ENCODE measurements around the gene IQSEC1. TPM values are rescaled to one million over a fixed set of nuclear protein-coding genes. Genes with fewer than 3 reads are reported as not detected.

IQSEC1 gene
- total RNA-seq, 2 experiments from 2014 or later, result 59.5 to 64.6 TPM

DNA sequence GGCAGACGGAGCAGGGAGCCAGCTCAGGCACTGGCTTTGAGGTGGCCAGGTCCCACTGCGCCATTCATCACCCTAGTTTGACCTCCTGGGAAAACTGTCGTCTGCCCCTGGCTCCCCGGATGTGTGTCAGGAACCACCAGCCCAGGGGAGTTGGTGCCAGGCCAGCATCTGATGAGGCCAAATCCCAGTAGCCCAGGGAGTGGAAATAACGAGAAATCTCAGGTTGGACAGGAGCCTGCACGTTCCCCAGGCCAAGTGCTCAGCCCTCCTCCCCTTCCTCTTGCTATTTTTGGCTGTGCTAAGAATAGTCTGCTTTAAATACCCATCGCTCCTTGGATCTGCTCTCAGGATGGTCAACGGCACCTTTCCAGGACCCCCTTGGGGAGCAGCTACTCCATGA is 138.8 kb downstream of the IQSEC1 start:
- Mint-ChIP-seq H3K9me3 (no peaks in the 10 kb centered on the region), H3K27me3 (no peaks in the 10 kb centered on the region), H3K4me3 (no peak overlapping the region), H3K4me1 (peaks cover 11% of the 10 kb centered on the region), H3K27ac (no peak overlapping the region), H3K36me3 (peaks cover 3% of the 10 kb centered on the region)
- DNase-seq (no peak), ATAC-seq (ENCODE audit: low read depth) (no peak)
- POLR2A ChIA-PET, result no interaction called here

- ATAC-seq (ENCODE audit: low read depth), result no peak
- H3K9me3 Mint-ChIP-seq, result no peaks in the 10 kb centered on the region
- peaks cover 3% of the 10 kb centered on the region for H3K36me3 Mint-ChIP-seq
- no peak overlapping the region for H3K4me3 Mint-ChIP-seq
- H3K27ac Mint-ChIP-seq, result no peak overlapping the region
- no peaks in the 10 kb centered on the region for H3K27me3 Mint-ChIP-seq
- no peak for DNase-seq
- POLR2A ChIA-PET, result no interaction called here
- H3K4me1 Mint-ChIP-seq, result peaks cover 11% of the 10 kb centered on the region
These were observed 139.3 kb downstream of the IQSEC1 start for GRCh38 chr3:12933901-12934300.

DNA sequence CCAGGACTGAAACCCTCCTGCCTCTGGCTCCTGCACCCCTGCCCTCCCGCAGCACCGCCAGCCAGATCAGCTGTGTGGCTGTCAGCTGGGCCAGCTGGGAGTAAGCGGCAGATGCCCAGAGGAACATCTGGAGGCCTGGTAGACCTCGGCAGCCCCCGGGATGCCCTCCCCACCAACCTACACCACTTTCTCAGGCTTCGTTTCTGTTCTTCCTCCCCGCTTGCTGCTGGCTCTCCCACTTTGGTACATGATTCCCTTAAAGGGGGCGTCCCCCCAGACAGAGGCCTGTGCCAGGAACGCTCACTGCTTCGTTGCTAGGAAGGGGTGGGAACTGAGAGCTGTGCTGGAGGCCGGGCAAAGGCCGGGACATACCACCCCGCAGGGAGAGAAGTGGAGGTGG is 140.5 kb downstream of the IQSEC1 start:
- H3K36me3 Mint-ChIP-seq, result peaks cover 3% of the 10 kb centered on the region
- no peak overlapping the region for H3K27ac Mint-ChIP-seq
- POLR2A ChIA-PET, result no interaction called here
- no peak for ATAC-seq (ENCODE audit: low read depth)
- H3K9me3 Mint-ChIP-seq, result no peaks in the 10 kb centered on the region
- DNase-seq, result no peak
- H3K4me3 Mint-ChIP-seq, result no peak overlapping the region
- H3K4me1 Mint-ChIP-seq, result peaks cover 11% of the 10 kb centered on the region
- no peaks in the 10 kb centered on the region for H3K27me3 Mint-ChIP-seq

DNA sequence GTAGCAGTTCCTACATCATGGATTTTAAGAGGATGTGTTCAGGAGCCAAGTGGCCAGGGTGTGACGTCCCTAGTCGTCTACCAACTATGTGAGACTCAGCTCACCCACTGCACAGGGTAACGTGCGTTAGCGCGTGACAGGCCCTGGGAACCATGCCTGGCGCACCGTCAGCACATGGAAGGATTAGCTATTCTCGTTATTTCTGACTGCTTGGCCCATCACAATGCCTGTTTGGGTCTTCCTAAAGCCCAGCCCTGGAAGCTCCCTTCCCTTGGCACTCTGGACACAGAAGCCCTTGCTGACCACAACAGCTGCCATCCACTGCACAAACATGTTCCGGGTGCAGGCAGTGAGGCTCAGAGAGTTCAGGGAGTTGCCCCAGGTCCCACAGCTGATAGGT is 140.9 kb downstream of the IQSEC1 start:
- Mint-ChIP-seq H3K27me3 (no peaks in the 10 kb centered on the region), H3K4me3 (no peak overlapping the region), H3K9me3 (no peaks in the 10 kb centered on the region), H3K4me1 (peaks cover 11% of the 10 kb centered on the region), H3K27ac (no peak overlapping the region), H3K36me3 (peaks cover 3% of the 10 kb centered on the region)
- POLR2A ChIA-PET, result no interaction called here
- DNase-seq (no peak), ATAC-seq (ENCODE audit: low read depth) (no peak)

DNA sequence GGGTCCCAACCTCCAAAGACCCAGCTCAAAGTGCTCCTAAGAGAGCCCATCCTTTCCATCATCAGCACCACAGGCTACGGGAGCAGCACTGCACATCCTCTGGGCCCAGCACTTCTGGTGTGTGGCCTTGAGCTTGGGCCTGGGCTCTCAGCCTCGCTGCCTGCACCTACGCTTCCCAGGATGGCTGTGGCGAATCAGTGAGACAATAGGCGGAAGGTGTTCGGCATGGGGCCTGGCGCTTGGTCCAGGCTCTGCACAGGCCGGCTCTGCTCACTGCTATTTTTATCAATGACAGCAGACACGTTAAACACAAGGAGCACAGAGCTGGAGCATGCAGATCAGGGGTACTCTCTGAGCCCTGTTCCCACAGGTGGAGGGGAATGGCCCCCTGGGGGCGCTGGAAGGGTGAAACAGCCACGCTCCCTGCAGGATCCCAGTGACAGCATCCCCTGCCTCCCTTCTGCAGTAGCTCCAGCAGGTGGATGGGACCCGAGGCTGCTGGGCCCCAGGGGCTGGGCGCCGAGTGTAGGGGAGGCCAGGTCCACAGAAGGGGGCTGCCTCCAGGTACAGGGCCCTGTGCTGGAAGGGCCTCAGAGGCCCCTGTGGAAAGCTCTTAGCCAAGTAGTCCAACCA is 141.8 kb downstream of the IQSEC1 start:
- POLR2A ChIA-PET, result no interaction called here
- peaks cover 11% of the 10 kb centered on the region for H3K4me1 Mint-ChIP-seq
- no peak overlapping the region for H3K4me3 Mint-ChIP-seq
- no peaks in the 10 kb centered on the region for H3K27me3 Mint-ChIP-seq
- no peak overlapping the region for H3K27ac Mint-ChIP-seq
- DNase-seq (no peak), ATAC-seq (ENCODE audit: low read depth) (no peak)
- peaks cover 3% of the 10 kb centered on the region for H3K36me3 Mint-ChIP-seq
- no peaks in the 10 kb centered on the region for H3K9me3 Mint-ChIP-seq

DNA sequence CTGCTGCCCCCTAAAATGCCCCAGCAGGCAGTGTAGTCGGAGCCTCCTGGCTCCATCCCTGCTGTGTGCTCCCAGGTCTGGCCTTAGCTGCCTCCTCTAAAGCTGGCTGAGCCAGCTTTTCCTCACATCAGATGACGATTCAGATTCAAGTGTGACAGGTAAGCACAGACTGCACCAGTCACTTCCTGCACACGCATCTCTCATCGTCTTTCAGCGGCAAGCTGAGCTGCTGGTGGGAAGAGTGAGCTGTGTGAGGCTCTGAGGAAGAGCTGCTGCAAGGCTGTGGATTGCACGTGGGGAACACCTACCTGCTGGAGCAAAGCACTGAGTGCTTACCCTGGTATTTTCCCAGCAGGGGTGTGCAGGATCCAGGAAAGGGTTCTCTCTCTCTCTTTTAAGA is 143.4 kb downstream of the IQSEC1 start:
- DNase-seq, result no peak
- Mint-ChIP-seq H3K9me3 (no peaks in the 10 kb centered on the region), H3K27ac (peak overlapping the region; percentile 13), H3K4me1 (peaks cover 11% of the 10 kb centered on the region), H3K36me3 (peaks cover 1% of the 10 kb centered on the region), H3K4me3 (no peak overlapping the region), H3K27me3 (no peaks in the 10 kb centered on the region)
- POLR2A ChIA-PET, result no interaction called here
- ATAC-seq (ENCODE audit: low read depth), result peak; percentile 31

DNA sequence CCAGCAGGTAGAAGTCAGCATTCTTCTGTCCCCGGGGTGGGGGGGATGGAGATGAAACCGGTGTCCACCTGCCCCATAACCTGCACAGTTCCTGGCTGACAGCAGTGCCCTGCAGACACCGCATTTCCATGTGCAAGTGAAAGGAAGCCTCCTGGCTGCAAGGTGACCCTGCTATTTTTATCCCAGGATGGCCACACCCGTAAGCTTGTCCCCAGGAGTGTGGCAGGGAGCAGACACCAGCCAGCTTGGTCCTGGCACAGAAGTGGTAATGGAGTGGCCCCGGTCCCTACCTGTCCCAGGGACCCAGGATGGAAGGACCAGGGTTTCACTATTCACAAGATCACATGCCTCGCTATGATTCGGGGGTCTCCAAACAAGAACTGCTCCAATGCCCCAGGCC is 146.6 kb downstream of the IQSEC1 start:
- Mint-ChIP-seq H3K9me3 (no peaks in the 10 kb centered on the region), H3K4me3 (no peak overlapping the region), H3K27ac (no peak overlapping the region), H3K4me1 (peaks cover 14% of the 10 kb centered on the region), H3K27me3 (no peaks in the 10 kb centered on the region), H3K36me3 (peaks cover 3% of the 10 kb centered on the region)
- POLR2A ChIA-PET, result no interaction called here
- DNase-seq, result no peak
- ATAC-seq (ENCODE audit: low read depth), result no peak

DNA sequence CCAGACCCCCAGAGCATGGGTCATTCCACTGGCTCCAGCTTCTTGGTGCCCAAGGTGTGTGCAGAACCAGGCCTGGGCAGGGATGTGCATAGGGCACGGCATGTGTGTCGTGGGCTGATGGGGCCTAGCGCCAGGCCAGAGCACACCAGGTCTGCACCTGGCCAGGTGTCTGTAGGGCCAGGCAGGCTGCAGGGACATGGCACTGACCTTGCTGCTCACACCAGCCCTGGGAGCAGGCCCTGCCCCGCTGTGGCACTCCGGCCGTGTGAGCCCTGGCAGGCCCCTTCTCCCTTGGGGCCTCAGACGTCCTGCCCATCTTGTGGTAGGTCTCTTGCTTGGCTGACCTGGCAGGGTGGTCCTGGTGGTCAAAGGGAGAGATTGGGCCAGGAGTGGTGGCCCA is 147.6 kb downstream of the IQSEC1 start:
- Mint-ChIP-seq H3K27ac (peak overlapping the region; percentile 21), H3K4me3 (no peak overlapping the region), H3K27me3 (no peaks in the 10 kb centered on the region), H3K36me3 (peaks cover 7% of the 10 kb centered on the region), H3K4me1 (peaks cover 14% of the 10 kb centered on the region), H3K9me3 (no peaks in the 10 kb centered on the region)
- DNase-seq, result no peak
- ATAC-seq (ENCODE audit: low read depth), result no peak
- POLR2A ChIA-PET, result no interaction called here

DNA sequence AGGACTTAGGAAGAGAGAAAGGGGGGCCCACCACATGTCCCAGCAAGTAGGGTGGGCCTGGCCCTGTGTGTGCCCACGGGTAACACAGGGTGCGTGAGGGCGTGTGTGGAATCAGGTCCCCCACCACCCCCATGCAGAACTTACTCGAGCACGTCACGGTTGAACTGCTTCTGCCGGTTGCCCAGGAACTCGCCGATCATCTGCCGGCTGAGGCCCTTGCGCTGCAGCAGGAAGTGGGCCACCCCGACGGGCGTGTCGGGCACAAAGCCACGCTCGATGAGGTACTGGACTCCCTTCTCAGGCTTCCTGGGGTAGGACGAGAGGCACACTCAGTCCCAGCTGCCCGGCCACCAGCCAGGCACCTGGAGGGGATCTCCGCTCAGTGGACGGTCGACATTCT is 148.8 kb downstream of the IQSEC1 start:
- DNase-seq (no peak), ATAC-seq (ENCODE audit: low read depth) (peak; percentile 46)
- POLR2A ChIA-PET, result no interaction called here
- no peak overlapping the region for H3K4me3 Mint-ChIP-seq
- H3K27ac Mint-ChIP-seq, result no peak overlapping the region
- no peaks in the 10 kb centered on the region for H3K27me3 Mint-ChIP-seq
- peaks cover 7% of the 10 kb centered on the region for H3K36me3 Mint-ChIP-seq
- peaks cover 5% of the 10 kb centered on the region for H3K4me1 Mint-ChIP-seq
- H3K9me3 Mint-ChIP-seq, result no peaks in the 10 kb centered on the region

DNA sequence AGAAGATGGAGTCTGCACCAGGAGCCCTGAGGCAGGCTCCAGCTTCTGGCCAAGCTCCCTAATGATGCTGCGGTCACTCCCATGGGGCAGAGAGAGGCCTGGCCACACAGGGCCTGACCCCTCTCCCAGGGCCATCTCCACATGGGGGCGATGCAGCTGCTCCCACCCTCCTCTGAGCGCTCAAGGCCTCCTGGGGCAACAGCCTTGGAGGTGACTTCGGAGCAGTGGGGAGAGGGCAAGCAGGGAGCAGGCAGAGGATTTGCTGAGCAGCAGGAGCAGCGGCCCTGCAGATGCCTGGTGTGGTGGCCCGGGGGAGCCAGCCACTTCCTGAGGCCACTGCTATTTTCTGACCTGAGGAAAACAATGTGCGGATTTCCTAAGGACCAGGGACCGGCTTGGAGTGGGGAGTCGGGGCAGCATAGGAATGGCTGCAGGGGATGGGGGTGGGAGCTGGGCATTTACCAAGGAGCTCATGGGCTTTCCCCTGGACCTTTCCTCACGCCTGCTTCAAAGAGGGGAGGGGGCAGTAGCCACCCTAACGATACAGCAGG is 150.3 kb downstream of the IQSEC1 start:
- Mint-ChIP-seq H3K27me3 (no peaks in the 10 kb centered on the region), H3K4me3 (no peak overlapping the region), H3K36me3 (peaks cover 7% of the 10 kb centered on the region), H3K9me3 (no peaks in the 10 kb centered on the region), H3K4me1 (peaks cover 4% of the 10 kb centered on the region), H3K27ac (no peak overlapping the region)
- POLR2A ChIA-PET, result no interaction called here
- no peak for ATAC-seq (ENCODE audit: low read depth)
- no peak for DNase-seq

GRCh38 chr3:12922306-12922705 is 150.9 kb downstream of the IQSEC1 start:
- no peak overlapping the region for H3K4me3 Mint-ChIP-seq
- H3K9me3 Mint-ChIP-seq, result no peaks in the 10 kb centered on the region
- ATAC-seq (ENCODE audit: low read depth), result no peak
- POLR2A ChIA-PET, result no interaction called here
- no peak overlapping the region for H3K27ac Mint-ChIP-seq
- peaks cover 9% of the 10 kb centered on the region for H3K36me3 Mint-ChIP-seq
- H3K4me1 Mint-ChIP-seq, result peaks cover 7% of the 10 kb centered on the region
- H3K27me3 Mint-ChIP-seq, result no peaks in the 10 kb centered on the region
- DNase-seq, result no peak

GRCh38 chr3:12921736-12922135 is 151.5 kb downstream of the IQSEC1 start:
- POLR2A ChIA-PET, result no interaction called here
- Mint-ChIP-seq H3K27me3 (no peaks in the 10 kb centered on the region), H3K27ac (no peak overlapping the region), H3K9me3 (no peaks in the 10 kb centered on the region), H3K36me3 (peaks cover 11% of the 10 kb centered on the region), H3K4me3 (no peak overlapping the region), H3K4me1 (peaks cover 13% of the 10 kb centered on the region)
- DNase-seq, result no peak
- ATAC-seq (ENCODE audit: low read depth), result no peak

DNA sequence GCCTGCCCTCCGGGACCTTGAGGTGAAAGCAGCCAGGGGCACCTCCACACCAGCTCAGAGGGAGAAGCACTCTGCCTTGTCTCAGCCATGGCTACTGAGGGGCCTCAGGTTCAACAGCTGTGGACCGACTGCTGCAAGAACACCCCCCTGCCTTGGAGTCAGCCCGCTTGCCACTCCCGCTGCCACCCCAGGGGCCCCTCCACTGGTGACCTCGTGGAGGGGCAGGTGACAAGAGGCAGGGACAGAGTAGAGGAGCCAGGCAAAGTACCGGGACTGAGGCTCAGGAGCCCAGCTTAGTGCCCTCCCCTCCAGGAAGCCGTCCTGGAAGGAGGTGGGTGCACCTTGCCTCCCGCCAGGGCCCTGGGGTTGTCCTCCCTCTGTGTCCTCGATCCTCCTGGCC is 152.3 kb downstream of the IQSEC1 start:
- H3K27ac Mint-ChIP-seq, result no peak overlapping the region
- POLR2A ChIA-PET, result no interaction called here
- H3K27me3 Mint-ChIP-seq, result no peaks in the 10 kb centered on the region
- DNase-seq (no peak), ATAC-seq (ENCODE audit: low read depth) (no peak)
- peaks cover 11% of the 10 kb centered on the region for H3K36me3 Mint-ChIP-seq
- no peaks in the 10 kb centered on the region for H3K9me3 Mint-ChIP-seq
- peaks cover 20% of the 10 kb centered on the region for H3K4me1 Mint-ChIP-seq
- no peak overlapping the region for H3K4me3 Mint-ChIP-seq

DNA sequence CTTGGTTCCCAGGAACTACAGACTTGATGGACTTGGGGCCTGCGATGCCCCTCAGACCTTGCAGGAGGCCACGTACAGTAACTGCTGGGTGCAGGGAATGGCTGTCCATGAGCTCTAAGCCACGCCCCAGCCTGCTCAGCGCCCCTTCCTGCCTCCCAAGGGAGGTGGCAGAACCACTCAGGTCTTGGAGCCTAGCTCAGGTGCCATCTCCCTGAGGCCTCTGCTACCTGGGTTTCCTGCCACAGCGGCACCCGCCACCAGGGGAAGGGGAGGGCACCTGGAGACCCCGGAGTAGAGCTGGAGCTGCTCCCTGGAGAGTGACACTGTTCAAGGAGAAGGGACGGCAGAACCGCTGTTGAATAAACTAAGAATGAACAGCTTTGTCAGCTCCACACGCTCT is 154.0 kb downstream of the IQSEC1 start:
- no peaks in the 10 kb centered on the region for H3K27me3 Mint-ChIP-seq
- H3K27ac Mint-ChIP-seq, result no peak overlapping the region
- no peaks in the 10 kb centered on the region for H3K9me3 Mint-ChIP-seq
- DNase-seq (no peak), ATAC-seq (ENCODE audit: low read depth) (no peak)
- H3K4me1 Mint-ChIP-seq, result peaks cover 31% of the 10 kb centered on the region
- POLR2A ChIA-PET, result no interaction called here
- H3K4me3 Mint-ChIP-seq, result no peak overlapping the region
- peaks cover 17% of the 10 kb centered on the region for H3K36me3 Mint-ChIP-seq

GRCh38 chr3:12918231-12918630 is 155.0 kb downstream of the IQSEC1 start:
- no peak for DNase-seq
- no peak for ATAC-seq (ENCODE audit: low read depth)
- Mint-ChIP-seq H3K4me1 (peaks cover 27% of the 10 kb centered on the region), H3K36me3 (peaks cover 16% of the 10 kb centered on the region), H3K27ac (no peak overlapping the region), H3K27me3 (no peaks in the 10 kb centered on the region), H3K4me3 (no peak overlapping the region), H3K9me3 (no peaks in the 10 kb centered on the region)
- POLR2A ChIA-PET, result interaction anchor here (0.7 kb wide), 1 partner anchor 75 kb away, joined by 4 read pairs; no protein-coding TSS in a partner anchor
